NCI-H748 (cell line): Measurements from ENCODE around the gene TOMM70.
"Not testable (repeated sequence)": the region's sequence is repeated elsewhere in the genome, so short reads cannot be mapped to it uniquely, and the experiment has no call there.

Source experiments
- DNase-seq: peaks from one replicate; lab custom pipeline; 2025; ENCODE audit not compliant: unreplicated experiment; lab: John Stamatoyannopoulos, UW

TOMM70 gene

GRCh38 chr3:100400780-100401673 is at the start of gene TOMM70, which contains the start of gene LNP1:
Gene TOMM70, minus strand, starts transcription at chr3:100401089. Its CDS starts 140 bp downstream, at chr3:100400949.
Gene LNP1, plus strand, starts transcription at chr3:100401539. Its CDS starts 28,191 bp downstream, at chr3:100429730.
- peak; percentile 96 for DNase-seq

- DNase-seq = no peak
These were observed 48.3 kb upstream of the TOMM70 start for GRCh38 chr3:100449214-100449613.

DNA sequence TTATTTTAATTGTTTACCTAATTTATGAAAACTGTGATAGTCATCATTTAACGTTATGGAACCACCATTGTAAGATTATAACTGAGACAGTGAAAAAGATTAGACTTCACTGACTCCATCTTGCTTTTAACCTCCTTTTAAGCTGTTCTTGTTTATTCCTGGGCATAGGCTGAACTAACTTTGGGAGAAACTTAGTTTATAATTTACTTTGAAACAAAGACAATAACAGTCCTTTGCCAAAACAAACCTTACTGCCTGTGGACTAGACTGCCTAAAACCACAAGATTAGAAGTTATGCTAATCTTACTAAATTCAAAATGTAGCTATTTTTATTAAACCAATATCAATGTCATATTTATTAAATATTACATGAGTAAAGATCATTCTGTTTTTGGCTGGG is 47.2 kb upstream of the TOMM70 start:
- DNase-seq = no peak

DNA sequence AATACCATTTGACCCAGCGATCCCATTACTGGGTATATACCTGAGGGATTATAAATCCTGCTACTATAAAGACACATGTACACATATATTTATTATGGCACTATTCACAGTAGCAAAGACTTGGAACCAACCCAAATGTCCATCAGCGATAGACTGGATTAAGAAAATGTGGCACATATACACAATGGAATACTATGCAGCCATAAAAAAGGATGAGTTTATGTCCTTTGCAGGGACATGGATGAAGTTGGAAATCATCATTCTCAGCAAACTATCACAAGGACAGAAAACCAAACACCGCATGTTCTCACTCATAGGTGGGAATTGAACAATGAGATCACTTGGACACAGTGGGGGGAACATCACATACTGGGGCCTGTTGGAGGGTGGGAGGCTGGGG is 46.2 kb upstream of the TOMM70 start:
- not testable (repeated sequence) for DNase-seq

GRCh38 chr3:100443690-100444089 is 42.8 kb upstream of the TOMM70 start:
- no peak for DNase-seq

DNA sequence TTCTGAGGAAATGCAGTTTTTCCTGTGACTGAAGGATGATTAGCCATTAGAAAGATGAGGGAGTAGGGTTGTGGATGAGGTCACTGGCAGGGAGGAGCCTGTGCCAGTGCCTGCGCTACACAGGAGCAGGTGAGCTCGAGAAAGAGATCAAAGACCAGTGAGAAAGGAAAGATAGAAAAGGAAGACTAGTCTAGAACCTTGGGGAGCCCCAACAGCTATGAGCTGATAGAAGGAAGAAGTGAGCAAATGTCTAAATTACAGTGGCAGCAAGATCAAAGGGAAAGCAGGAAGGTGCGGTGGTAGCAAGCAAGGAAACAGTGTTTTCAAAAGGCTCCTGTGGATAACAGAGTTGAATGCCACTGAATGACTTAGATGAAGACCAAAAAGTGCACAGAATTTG is 40.0 kb upstream of the TOMM70 start:
- no peak for DNase-seq

DNA sequence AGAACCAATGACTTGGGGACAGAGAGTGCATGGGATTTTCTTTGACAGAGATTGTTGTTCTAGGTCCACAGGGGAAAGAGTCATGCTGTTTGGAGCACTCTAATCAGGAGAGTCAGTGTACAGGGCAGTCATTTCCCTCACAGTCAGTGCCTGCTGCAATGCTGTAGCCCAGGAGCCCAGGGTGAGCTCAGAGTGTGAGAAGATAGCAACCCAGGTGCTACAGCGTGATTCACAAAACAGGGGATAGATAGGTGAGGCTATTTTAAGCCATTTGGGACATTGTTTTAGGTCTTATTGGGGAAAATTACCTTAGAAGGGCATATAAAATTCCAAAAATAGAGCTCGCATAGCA is 37.7 kb upstream of the TOMM70 start:
- no peak for DNase-seq

DNA sequence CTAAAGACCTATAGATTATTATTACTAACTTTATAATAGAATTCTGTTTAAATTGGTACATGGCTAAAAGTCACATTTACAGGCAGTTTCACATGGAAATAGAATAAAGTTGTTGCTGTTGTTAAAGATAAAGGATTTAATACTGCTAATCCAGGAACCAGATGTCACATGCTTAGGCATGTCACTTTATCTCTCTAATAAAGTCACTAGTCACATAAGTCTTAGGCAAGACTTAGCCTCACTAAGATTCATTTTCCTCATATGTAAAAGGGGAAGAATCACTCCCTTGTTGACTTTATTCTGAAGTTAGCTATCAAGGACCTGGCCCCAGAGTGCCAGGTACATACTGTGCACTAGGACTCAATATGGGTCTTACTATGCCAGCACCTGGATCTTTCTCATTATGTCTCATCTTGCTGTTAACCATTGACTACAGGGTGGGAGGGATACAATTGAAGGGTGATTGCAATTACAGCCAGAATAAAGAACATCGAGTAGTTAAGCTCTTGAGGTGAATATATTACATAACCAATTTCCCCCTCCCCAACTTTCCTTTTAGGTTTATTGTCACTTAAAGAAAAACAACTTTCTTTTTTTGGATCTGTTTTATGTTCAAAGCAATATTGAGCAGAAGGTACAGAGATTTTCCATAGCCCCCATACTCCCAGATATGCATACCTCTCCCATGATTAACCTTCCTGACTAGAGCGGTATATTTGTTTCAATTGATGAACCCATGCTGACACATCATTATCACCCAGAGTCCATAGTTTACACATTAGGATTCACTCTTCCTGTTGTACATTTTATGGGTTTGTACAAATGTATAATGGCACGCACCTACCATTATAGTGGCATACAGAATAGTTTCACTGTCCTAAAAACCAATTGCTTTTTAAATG is 37.1 kb upstream of the TOMM70 start:
- DNase-seq = no peak

- DNase-seq = no peak
These were observed 36.1 kb upstream of the TOMM70 start for GRCh38 chr3:100436951-100437350.

- DNase-seq = no peak
These were observed 28.4 kb upstream of the TOMM70 start for GRCh38 chr3:100429187-100429716.

- no peak for DNase-seq
These were observed 26.8 kb upstream of the TOMM70 start for GRCh38 chr3:100427699-100428098.

GRCh38 chr3:100426067-100426682 is 25.3 kb upstream of the TOMM70 start:
- DNase-seq = no peak

DNA sequence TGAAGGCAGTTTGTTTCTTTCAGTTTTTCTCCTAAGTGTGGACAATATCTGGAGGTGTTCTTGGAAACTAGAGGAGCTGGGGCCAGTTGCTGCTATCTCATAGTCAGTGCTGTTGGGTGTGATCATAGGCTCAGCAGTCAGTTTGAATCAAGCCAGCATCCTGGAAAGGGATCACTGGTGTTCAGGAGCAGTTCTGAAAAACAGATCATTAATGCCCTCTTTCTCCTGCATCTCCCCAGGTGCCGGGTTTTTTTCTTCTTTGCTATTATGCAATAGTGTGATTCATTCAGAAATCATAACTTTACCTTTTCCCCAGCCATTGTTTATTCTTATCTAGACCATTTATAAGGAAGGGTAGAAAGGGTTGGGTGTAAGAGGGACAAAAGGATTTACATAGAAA is 24.4 kb upstream of the TOMM70 start:
- DNase-seq = no peak

GRCh38 chr3:100424261-100424660 is 23.4 kb upstream of the TOMM70 start:
- no peak for DNase-seq

GRCh38 chr3:100423611-100424010 is 22.7 kb upstream of the TOMM70 start:
- no peak for DNase-seq

DNA sequence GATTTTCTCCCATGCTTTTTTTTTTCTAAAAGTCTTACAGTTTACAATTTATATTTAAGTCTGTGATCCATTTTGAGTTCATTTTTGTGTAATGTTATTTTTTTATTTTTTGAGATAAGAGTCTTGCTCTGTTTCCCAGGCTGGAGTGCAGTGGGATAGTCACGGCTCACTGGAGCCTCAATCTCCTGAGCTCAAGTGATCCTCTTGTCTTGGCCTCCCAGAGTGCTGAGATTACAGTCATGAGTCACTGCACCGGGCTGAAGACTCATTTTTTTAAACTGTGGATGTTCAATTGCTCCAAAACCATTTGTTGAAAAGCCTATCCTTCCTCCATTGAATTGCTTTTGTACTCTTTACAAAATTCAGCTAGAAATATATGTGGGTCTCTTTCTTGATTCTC is 20.0 kb upstream of the TOMM70 start:
- DNase-seq = no peak

DNA sequence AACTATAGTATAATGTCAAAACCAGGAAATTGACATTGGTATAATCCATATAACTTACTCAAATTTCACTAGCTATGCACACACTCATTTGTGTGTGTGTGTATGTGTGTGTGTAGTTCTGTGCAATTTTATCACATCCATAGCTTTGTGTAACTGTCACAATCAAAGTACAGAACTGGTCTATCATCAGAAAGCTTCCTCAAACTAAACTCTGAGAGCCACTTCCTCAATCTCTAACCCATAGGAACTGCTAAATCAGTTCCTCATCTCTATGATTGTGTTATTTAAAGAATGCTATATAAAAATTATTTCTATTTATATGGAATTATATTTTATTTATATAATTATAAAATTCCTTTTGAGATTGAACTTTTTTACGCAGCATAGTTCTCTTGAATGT is 18.5 kb upstream of the TOMM70 start:
- no peak for DNase-seq

GRCh38 chr3:100416863-100417262 is 16.0 kb upstream of the TOMM70 start:
- DNase-seq = no peak

GRCh38 chr3:100416176-100416575 is 15.3 kb upstream of the TOMM70 start:
- DNase-seq = no peak

- no peak for DNase-seq
These were observed 12.7 kb upstream of the TOMM70 start for GRCh38 chr3:100413613-100414012.

- no peak for DNase-seq
These were observed 12.2 kb upstream of the TOMM70 start for GRCh38 chr3:100412912-100413590.
